Upper lobe of left lung (tissue), 6 donors: ENCODE measurements around the gene AAK1. TPM values are rescaled to one million over a fixed set of nuclear protein-coding genes. Genes with fewer than 3 reads are reported as not detected.

Experiments used
- ATAC-seq, 2 donors: fragments of 200-7000 bp; cut with Tn5 transposase; one replicate each; pipeline ENCODE4 v1.9.1; 2022; ENCODE audit warnings: mild to moderate bottlenecking in 2 of 2, moderate library complexity in 2 of 2; ENCODE audit not compliant: low FRiP score in 2 of 2
- DNase-seq, 2 donors: peaks; one replicate each; pipeline ENCODE4 v3.0.0-alpha.2; 2019 to 2020
- H3K27ac ChIP-seq, 4 donors: fragments of 200-600 bp; sonication (generic); one replicate each; pipeline ENCODE4 v1.5.1; 2016 to 2019
- H3K27me3 ChIP-seq, 4 donors: fragments of 200-600 bp; sonication (generic); one replicate each; pipeline ENCODE4 v1.5.1; 2017 to 2019
- H3K36me3 ChIP-seq, 4 donors: fragments of 200-600 bp; sonication (generic); one replicate each; pipeline ENCODE4 v1.5.1; 2016 to 2019
- H3K4me1 ChIP-seq, 4 donors: fragments of 200-600 bp; sonication (generic); one replicate each; pipeline ENCODE4 v1.5.1; 2018 to 2019
- H3K4me3 ChIP-seq, 4 donors: fragments of 200-600 bp; sonication (generic); one replicate each; pipeline ENCODE4 v1.5.1; 2017 to 2019; ENCODE audit warnings: mild to moderate bottlenecking in 2 of 4, moderate library complexity in 1 of 4
- H3K9me3 ChIP-seq, 4 donors: fragments of 200-600 bp; sonication (generic); one replicate each; pipeline ENCODE4 v1.5.1; 2018 to 2019
- CTCF ChIP-seq, 6 experiments: fragments of 450-650 bp in 4 of 6; fragments of 200-600 bp in 2 of 6; sonication (generic) in 2 of 6; IDR thresholded peaks; one replicate each; pipeline ENCODE4 v1.5.1; 2016 to 2019; ENCODE audit warnings: antibody characterized with exemption in 6 of 6
- EP300 ChIP-seq, 4 donors: sonication (generic); formaldehyde crosslinking; IDR thresholded peaks; one replicate each; pipeline ENCODE4 v1.5.1; 2017; ENCODE audit warnings: antibody characterized with exemption in 4 of 4, control low read depth in 2 of 4
- POLR2A ChIP-seq, 4 donors: fragments of 450-650 bp; IDR thresholded peaks; one replicate each; pipeline ENCODE4 v1.5.1; 2016 to 2017; ENCODE audit warnings: antibody characterized with exemption in 4 of 4, mild to moderate bottlenecking in 2 of 4
- POLR2AphosphoS5 ChIP-seq, 2 donors: sonication (generic); formaldehyde crosslinking; IDR thresholded peaks; one replicate each; pipeline ENCODE4 v1.5.1; 2017; ENCODE audit warnings: antibody characterized with exemption in 2 of 2
- WGBS, 2 donors: methylation state at CpG; one replicate each; pipeline ENCODE4 v1.1.5; 2017 to 2018; 5-methylcytosine and 5-hydroxymethylcytosine counted together
- total RNA-seq, 6 donors: library from RNA; depleted of rRNA in 4 of 6; stranded (reverse); fragments of >200 nt in 4 of 6; gene quantifications; one replicate each; pipeline versions ENCODE4 v1.1.0 to v1.2.1, GENCODE V29; 2016 to 2021
- donor health status: DM: no; HTN: no; CAD: no; lungs with moderate emphysema.
- donor health status: DM: no; HTN: yes; CAD: no; lungs with severe emphysema.

AAK1 gene
- total RNA-seq, 6 donors from 2014 or later: 45.1 to 105 (median 58.8) TPM

- Histone ChIP-seq H3K36me3 (peaks cover 0 to 7% (median 0%) of the 10 kb centered on the region in 4 donors), H3K4me3 (no peak overlapping the region), H3K27me3 (no peaks in the 10 kb centered on the region), H3K27ac (no peak overlapping the region), H3K4me1 (peaks cover 44 to 62% (median 46%) of the 10 kb centered on the region in 4 donors), H3K9me3 (no peaks in the 10 kb centered on the region)
- WGBS, 2 donors: 94 to 100% methylated on average over 2 of the region's 2 CpGs
- TF ChIP-seq POLR2AphosphoS5 (IDR thresholded peaks at IDR 0.05) (no peak), POLR2A (IDR thresholded peaks at IDR 0.05) (no peak), EP300 (IDR thresholded peaks at IDR 0.05) (no peak), CTCF (IDR thresholded peaks at IDR 0.05) (no peak)
- no peak for DNase-seq
- ATAC-seq: no peak
These were observed 4.3 kb downstream of the AAK1 start for GRCh38 chr2:69639266-69639665.

GRCh38 chr2:69638630-69639029 lies 4.9 kb downstream of the AAK1 start:
- ATAC-seq: no peak
- no peaks in the 10 kb centered on the region for H3K9me3 ChIP-seq
- DNase-seq: no peak
- no peak for TF ChIP-seq POLR2A (IDR thresholded peaks at IDR 0.05)
- no peak for TF ChIP-seq POLR2AphosphoS5 (IDR thresholded peaks at IDR 0.05)
- no peak for TF ChIP-seq EP300 (IDR thresholded peaks at IDR 0.05)
- TF ChIP-seq CTCF (IDR thresholded peaks at IDR 0.05): no peak
- H3K27me3 ChIP-seq: no peaks in the 10 kb centered on the region
- no peak overlapping the region for H3K27ac ChIP-seq
- peaks cover 44 to 69% (median 47%) of the 10 kb centered on the region in 4 donors for H3K4me1 ChIP-seq
- H3K36me3 ChIP-seq: peaks cover 0 to 7% (median 0%) of the 10 kb centered on the region in 4 donors
- 82 to 92% methylated on average over 3 of the region's 3 CpGs for WGBS, 2 donors
- no peak overlapping the region for H3K4me3 ChIP-seq

GRCh38 chr2:69637923-69638322 lies 5.6 kb downstream of the AAK1 start:
- TF ChIP-seq EP300 (IDR thresholded peaks at IDR 0.05): no peak
- TF ChIP-seq POLR2A (IDR thresholded peaks at IDR 0.05): no peak
- TF ChIP-seq POLR2AphosphoS5 (IDR thresholded peaks at IDR 0.05): no peak
- TF ChIP-seq CTCF (IDR thresholded peaks at IDR 0.05): no peak
- Histone ChIP-seq H3K27me3 (no peaks in the 10 kb centered on the region), H3K4me1 (peaks cover 44 to 70% (median 47%) of the 10 kb centered on the region in 4 donors)

GRCh38 chr2:69636395-69636794 lies 7.1 kb downstream of the AAK1 start:
- Histone ChIP-seq H3K4me3 (no peak overlapping the region), H3K4me1 (peaks cover 36 to 59% (median 42%) of the 10 kb centered on the region in 4 donors), H3K36me3 (peaks cover 0 to 7% (median 0%) of the 10 kb centered on the region in 4 donors), H3K27ac (no peak overlapping the region), H3K27me3 (no peaks in the 10 kb centered on the region), H3K9me3 (no peaks in the 10 kb centered on the region)
- WGBS, 2 donors: 81 to 91% methylated on average over 2 of the region's 2 CpGs
- TF ChIP-seq CTCF (IDR thresholded peaks at IDR 0.05) (no peak), POLR2AphosphoS5 (IDR thresholded peaks at IDR 0.05) (no peak), EP300 (IDR thresholded peaks at IDR 0.05) (no peak), POLR2A (IDR thresholded peaks at IDR 0.05) (no peak)
- DNase-seq (no peak), ATAC-seq (no peak)

More at GRCh38 chr2:69637923-69638322, 5.6 kb downstream of the AAK1 start:
- no peak for DNase-seq
- 88 to 89% methylated on average over 3 of the region's 3 CpGs for WGBS, 2 donors
- Histone ChIP-seq H3K4me3 (no peak overlapping the region), H3K36me3 (peaks cover 0 to 7% (median 0%) of the 10 kb centered on the region in 4 donors), H3K27ac (no peak overlapping the region), H3K9me3 (no peaks in the 10 kb centered on the region)
- no peak for ATAC-seq

GRCh38 chr2:69635432-69635831 lies 8.1 kb downstream of the AAK1 start:
- Histone ChIP-seq H3K36me3 (peaks cover 0 to 7% (median 0%) of the 10 kb centered on the region in 4 donors), H3K9me3 (no peaks in the 10 kb centered on the region), H3K4me3 (no peak overlapping the region), H3K27ac (no peak overlapping the region), H3K4me1 (peaks cover 26 to 50% (median 37%) of the 10 kb centered on the region in 4 donors), H3K27me3 (no peaks in the 10 kb centered on the region)
- no peak for ATAC-seq
- no peak for DNase-seq
- TF ChIP-seq EP300 (IDR thresholded peaks at IDR 0.05) (no peak), POLR2AphosphoS5 (IDR thresholded peaks at IDR 0.05) (no peak), CTCF (IDR thresholded peaks at IDR 0.05) (no peak), POLR2A (IDR thresholded peaks at IDR 0.05) (no peak)
- 65 to 71% methylated on average over 3 of the region's 3 CpGs for WGBS, 2 donors
